Stimulated activated CD8-positive, alpha-beta memory T cell treated with anti-CD3 and anti-CD28 coated beads, Interleukin-2, amount 100 ng/mL, for 48 hours (primary cell): ENCODE results near the gene OR4B1.

Experiments used
- DNase-seq, 2 donors: peaks; one replicate each; pipeline ENCODE4 v3.0.0-alpha.2; 2020; ENCODE audit warnings: low read depth in 2 of 2

The OR4B1 gene

DNA sequence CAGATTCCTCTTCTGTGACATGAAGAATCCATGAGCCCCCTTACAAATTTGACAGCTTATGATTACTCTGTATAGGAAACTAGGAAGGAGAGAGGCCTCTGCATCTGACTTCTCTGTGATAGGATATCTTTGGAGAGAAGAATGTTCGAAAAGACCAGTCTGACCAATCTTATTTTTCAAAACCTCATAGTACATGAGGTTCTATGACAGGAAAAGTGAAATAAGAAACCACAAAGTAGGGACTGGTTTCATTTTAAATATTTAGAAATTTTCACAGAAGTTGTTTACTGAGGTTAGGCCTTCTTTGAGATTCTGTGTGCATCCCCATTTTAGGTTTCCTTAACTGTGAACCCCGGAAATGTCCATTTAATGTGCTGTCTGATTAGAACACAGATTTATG is 45.0 kb downstream of the OR4B1 start:
- DNase-seq, result no peak

DNA sequence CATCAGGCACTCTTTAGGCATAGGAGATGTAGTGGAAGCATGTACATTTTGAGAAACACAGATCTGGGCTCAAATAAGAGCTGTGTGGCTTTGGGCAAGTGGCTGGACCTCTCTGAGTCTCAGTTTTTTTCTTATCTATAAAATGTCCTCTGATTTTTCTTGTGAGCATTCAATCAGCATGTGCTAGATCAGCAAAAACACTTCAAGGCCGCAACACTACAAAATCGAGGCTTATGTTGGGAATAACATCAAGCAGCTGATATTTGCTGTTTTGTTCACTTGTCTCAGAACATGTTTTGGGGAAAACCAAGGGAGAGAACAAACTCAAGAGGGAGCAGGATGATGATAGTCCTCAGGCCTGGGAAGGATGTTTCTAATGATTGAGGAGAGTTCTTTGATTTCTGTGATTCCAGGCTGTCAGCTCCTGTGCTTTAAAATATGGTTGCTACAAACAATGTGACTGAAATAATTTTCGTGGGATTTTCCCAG is 46.9 kb downstream of the OR4B1 start, which contains the start of gene OR4X1:
TSS of gene OR4X1 (plus strand) at position 439 of the 489 bp plus-strand sequence. CDS start at position 439, 0 bp downstream.
- no peak for DNase-seq
